Measurements from ENCODE around the gene FAM107B. TPM values are rescaled to one million over a fixed set of nuclear protein-coding genes. Genes with fewer than 3 reads are reported as not detected.

Gene FAM107B
- total RNA-seq, 1 experiment from 2014 or later: 144 TPM

DNA sequence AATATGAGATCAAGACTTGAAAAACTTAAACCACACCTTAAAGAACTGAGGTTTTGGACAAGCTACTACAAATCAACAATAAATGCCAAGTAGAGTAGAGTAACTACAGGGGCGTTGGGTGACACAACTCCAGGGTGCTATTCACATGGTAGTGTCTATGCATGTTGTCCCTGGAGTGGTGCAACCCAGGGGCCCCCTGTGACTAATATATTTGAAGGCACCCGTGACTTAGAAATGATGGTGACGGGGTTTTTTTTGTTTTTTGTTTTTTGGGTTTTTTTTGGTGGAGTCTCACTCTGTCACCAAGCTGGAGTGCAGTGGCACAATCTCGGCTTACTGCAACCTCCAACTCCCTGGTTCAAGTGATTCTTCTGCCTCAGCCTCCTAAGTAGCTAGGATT, 106.9 kb downstream of the FAM107B start:
- DNase-seq: no peak
- Histone ChIP-seq H3K9me3 (ENCODE audit: insufficient read depth, low read depth) (no peaks in the 10 kb centered on the region), H3K4me3 (no peak overlapping the region), H3K27me3 (ENCODE audit: insufficient read depth, low read depth) (no peaks in the 10 kb centered on the region), H3K79me2 (ENCODE audit: low read depth) (no peaks in the 10 kb centered on the region), H3K9me2 (ENCODE audit: insufficient read depth) (no peaks in the 10 kb centered on the region; the same call in 1 of the 2 replicates), H3K27ac (no peak overlapping the region), H3F3A (ENCODE audit: insufficient read depth, low read depth) (peaks cover 17% of the 10 kb centered on the region; the same call in 1 of the 2 replicates), H3K36me3 (ENCODE audit: low read depth) (no peaks in the 10 kb centered on the region; the same call in 1 of the 2 replicates), H3K4me2 (no peak overlapping the region), H2AFZ (no peak overlapping the region), H4K20me1 (ENCODE audit: insufficient read depth) (no peaks in the 10 kb centered on the region), H3K4me1 (replicated peaks; ENCODE audit: insufficient read depth) (peaks cover 20% of the 10 kb centered on the region)
- POLR2A ChIA-PET (ENCODE audit: unreplicated experiment): interaction anchor here (0.6 kb wide), 1 partner anchor 66 kb away, joined by 5 read pairs; no protein-coding TSS in a partner anchor
- BruUV-seq (replicated peaks): no TSS peak
- intact Hi-C loops (cut with micrococcal nuclease; ENCODE audit: unreplicated experiment): no loop called here
- TF ChIP-seq EZH2 (IDR thresholded peaks at IDR 0.05; ENCODE audit: low read depth): no peak
- TF ChIP-seq, protein P1, sequence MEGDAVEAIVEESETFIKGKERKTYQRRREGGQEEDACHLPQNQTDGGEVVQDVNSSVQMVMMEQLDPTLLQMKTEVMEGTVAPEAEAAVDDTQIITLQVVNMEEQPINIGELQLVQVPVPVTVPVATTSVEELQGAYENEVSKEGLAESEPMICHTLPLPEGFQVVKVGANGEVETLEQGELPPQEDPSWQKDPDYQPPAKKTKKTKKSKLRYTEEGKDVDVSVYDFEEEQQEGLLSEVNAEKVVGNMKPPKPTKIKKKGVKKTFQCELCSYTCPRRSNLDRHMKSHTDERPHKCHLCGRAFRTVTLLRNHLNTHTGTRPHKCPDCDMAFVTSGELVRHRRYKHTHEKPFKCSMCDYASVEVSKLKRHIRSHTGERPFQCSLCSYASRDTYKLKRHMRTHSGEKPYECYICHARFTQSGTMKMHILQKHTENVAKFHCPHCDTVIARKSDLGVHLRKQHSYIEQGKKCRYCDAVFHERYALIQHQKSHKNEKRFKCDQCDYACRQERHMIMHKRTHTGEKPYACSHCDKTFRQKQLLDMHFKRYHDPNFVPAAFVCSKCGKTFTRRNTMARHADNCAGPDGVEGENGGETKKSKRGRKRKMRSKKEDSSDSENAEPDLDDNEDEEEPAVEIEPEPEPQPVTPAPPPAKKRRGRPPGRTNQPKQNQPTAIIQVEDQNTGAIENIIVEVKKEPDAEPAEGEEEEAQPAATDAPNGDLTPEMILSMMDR (conservative IDR thresholded peaks at IDR 0.05): no peak
- CTCF ChIA-PET: no interaction called here

- no peak overlapping the region for H2AFZ ChIP-seq
- intact Hi-C loops (cut with micrococcal nuclease; ENCODE audit: unreplicated experiment): no loop called here
- no TSS peak for BruUV-seq (replicated peaks)
- no peaks in the 10 kb centered on the region for H3K27me3 ChIP-seq (ENCODE audit: insufficient read depth, low read depth)
- no peak overlapping the region for H3K4me2 ChIP-seq
- H3K4me1 ChIP-seq (replicated peaks; ENCODE audit: insufficient read depth): peaks cover 20% of the 10 kb centered on the region
- no peaks in the 10 kb centered on the region; the same call in 1 of the 2 replicates for H3K9me2 ChIP-seq (ENCODE audit: insufficient read depth)
- H3K36me3 ChIP-seq (ENCODE audit: low read depth): no peaks in the 10 kb centered on the region; the same call in 1 of the 2 replicates
- DNase-seq: no peak
- no peaks in the 10 kb centered on the region for H4K20me1 ChIP-seq (ENCODE audit: insufficient read depth)
- TF ChIP-seq, protein P1 (conservative IDR thresholded peaks at IDR 0.05): no peak
- TF ChIP-seq EZH2 (IDR thresholded peaks at IDR 0.05; ENCODE audit: low read depth): no peak
- H3F3A ChIP-seq (ENCODE audit: insufficient read depth, low read depth): peaks cover 17% of the 10 kb centered on the region; the same call in 1 of the 2 replicates
- no peak overlapping the region for H3K27ac ChIP-seq
- no peaks in the 10 kb centered on the region for H3K79me2 ChIP-seq (ENCODE audit: low read depth)
- H3K9me3 ChIP-seq (ENCODE audit: insufficient read depth, low read depth): no peaks in the 10 kb centered on the region
- no peak overlapping the region for H3K4me3 ChIP-seq
- POLR2A ChIA-PET (ENCODE audit: unreplicated experiment): interaction anchor here (0.6 kb wide), 1 partner anchor 66 kb away, joined by 5 read pairs; no protein-coding TSS in a partner anchor
- CTCF ChIA-PET: no interaction called here
Measured at GRCh38 chr10:14667280-14667679, 107.4 kb downstream of the FAM107B start.

- Histone ChIP-seq H3K27me3 (ENCODE audit: insufficient read depth, low read depth) (no peaks in the 10 kb centered on the region), H3K79me2 (ENCODE audit: low read depth) (no peaks in the 10 kb centered on the region), H3F3A (ENCODE audit: insufficient read depth, low read depth) (peaks cover 17% of the 10 kb centered on the region; the same call in 1 of the 2 replicates), H3K27ac (no peak overlapping the region), H3K4me2 (no peak overlapping the region), H3K4me1 (replicated peaks; ENCODE audit: insufficient read depth) (peaks cover 18% of the 10 kb centered on the region), H3K9me3 (ENCODE audit: insufficient read depth, low read depth) (no peaks in the 10 kb centered on the region), H4K20me1 (ENCODE audit: insufficient read depth) (no peaks in the 10 kb centered on the region), H3K9me2 (ENCODE audit: insufficient read depth) (no peaks in the 10 kb centered on the region; the same call in 1 of the 2 replicates), H2AFZ (no peak overlapping the region), H3K36me3 (ENCODE audit: low read depth) (no peaks in the 10 kb centered on the region; the same call in 1 of the 2 replicates), H3K4me3 (no peak overlapping the region)
- intact Hi-C loops (cut with micrococcal nuclease; ENCODE audit: unreplicated experiment): no loop called here
- TF ChIP-seq EZH2 (IDR thresholded peaks at IDR 0.05; ENCODE audit: low read depth): no peak
- TF ChIP-seq, protein P1 (conservative IDR thresholded peaks at IDR 0.05): no peak
- POLR2A ChIA-PET (ENCODE audit: unreplicated experiment): no interaction called here
- no TSS peak for BruUV-seq (replicated peaks)
- CTCF ChIA-PET: no interaction called here
- no peak for DNase-seq
Measured at GRCh38 chr10:14665865-14666857, 108.5 kb downstream of the FAM107B start.

Data from PC-9 (cell line).